ENCODE data around the gene HPCAL1. TPM values are rescaled to one million over a fixed set of nuclear protein-coding genes. Genes with fewer than 3 reads are reported as not detected.
A peak's percentile ranks its signal among the peaks of the same experiment; 100 is the strongest.

Gene HPCAL1
- total RNA-seq, 1 experiment from 2014 or later: 26.9 TPM

- H3K36me3 Mint-ChIP-seq (ENCODE audit: insufficient read depth, unreplicated experiment): no peaks in the 10 kb centered on the region
- DNase-seq: peak in 1 of 2 experiments; percentile 17
- H3K4me3 ChIP-seq (ENCODE audit: low read depth, low read length): no peak overlapping the region
- no peaks in the 10 kb centered on the region for H3K9me3 ChIP-seq
- H3K27me3 Mint-ChIP-seq (ENCODE audit: insufficient read depth, unreplicated experiment): no peaks in the 10 kb centered on the region
- no peaks in the 10 kb centered on the region for H3K36me3 ChIP-seq (ENCODE audit: control insufficient read depth, insufficient read depth, low read length)
- intact Hi-C loops (cut with micrococcal nuclease; ENCODE audit: unreplicated experiment): no loop called here
- ChIA-PET POLR2A (no interaction called here), CTCF (no interaction called here)
- no peak for TF ChIP-seq CTCF (IDR thresholded peaks at IDR 0.05; ENCODE audit: insufficient read depth in 1 of 2, low read depth in 1 of 2, low read length in 1 of 2, severe bottlenecking in 1 of 2, unreplicated experiment in 1 of 2)
- no peak overlapping the region for H3K4me3 Mint-ChIP-seq (ENCODE audit: unreplicated experiment)
- peaks cover 23% of the 10 kb centered on the region for H3K4me1 ChIP-seq
- H3K4me1 Mint-ChIP-seq (ENCODE audit: low read depth, unreplicated experiment): peaks cover 21% of the 10 kb centered on the region
- H3K27me3 ChIP-seq (replicated peaks; ENCODE audit: control insufficient read depth, insufficient read depth, low read length): no peaks in the 10 kb centered on the region; the same call in 1 of the 2 replicates
- H3K27ac Mint-ChIP-seq (ENCODE audit: unreplicated experiment): no peak overlapping the region
- no peaks in the 10 kb centered on the region for H3K9me3 Mint-ChIP-seq (ENCODE audit: unreplicated experiment)
- no TSS peak for BruUV-seq (replicated peaks)
Observed at GRCh38 chr2:10282611-10283105, 20.0 kb upstream of the HPCAL1 start.

- POLR2A ChIA-PET: no interaction called here
- intact Hi-C loops (cut with micrococcal nuclease; ENCODE audit: unreplicated experiment): no loop called here
- CTCF ChIA-PET: interaction anchor here (0.5 to 0.9 kb wide), 2 partner anchors 120 to 125 kb away, joined by 3 to 4 read pairs; no protein-coding TSS in a partner anchor
- H3K4me3 Mint-ChIP-seq (ENCODE audit: unreplicated experiment): no peak overlapping the region
- no peak overlapping the region for H3K27ac Mint-ChIP-seq (ENCODE audit: unreplicated experiment)
- H3K9me3 Mint-ChIP-seq (ENCODE audit: unreplicated experiment): no peaks in the 10 kb centered on the region
- H3K36me3 Mint-ChIP-seq (ENCODE audit: insufficient read depth, unreplicated experiment): no peaks in the 10 kb centered on the region
- BruUV-seq (replicated peaks): no TSS peak
- H3K27me3 Mint-ChIP-seq (ENCODE audit: insufficient read depth, unreplicated experiment): no peaks in the 10 kb centered on the region
- Histone ChIP-seq H3K4me1 (peaks cover 22% of the 10 kb centered on the region), H3K36me3 (ENCODE audit: control insufficient read depth, insufficient read depth, low read length) (no peaks in the 10 kb centered on the region), H3K4me3 (ENCODE audit: low read depth, low read length) (no peak overlapping the region), H3K27me3 (replicated peaks; ENCODE audit: control insufficient read depth, insufficient read depth, low read length) (no peaks in the 10 kb centered on the region; the same call in 1 of the 2 replicates), H3K9me3 (no peaks in the 10 kb centered on the region)
- DNase-seq: peak in 1 of 2 experiments; percentile 44
- H3K4me1 Mint-ChIP-seq (ENCODE audit: low read depth, unreplicated experiment): peaks cover 17% of the 10 kb centered on the region
- TF ChIP-seq CTCF (IDR thresholded peaks at IDR 0.05; ENCODE audit: insufficient read depth in 1 of 2, low read depth in 1 of 2, low read length in 1 of 2, severe bottlenecking in 1 of 2, unreplicated experiment in 1 of 2): no peak
Observed at GRCh38 chr2:10283106-10284062, 19.3 kb upstream of the HPCAL1 start.

GRCh38 chr2:10284108-10284870 is 18.4 kb upstream of the HPCAL1 start:
- no peak for TF ChIP-seq CTCF (IDR thresholded peaks at IDR 0.05; ENCODE audit: insufficient read depth in 1 of 2, low read depth in 1 of 2, low read length in 1 of 2, severe bottlenecking in 1 of 2, unreplicated experiment in 1 of 2)
- H3K36me3 Mint-ChIP-seq (ENCODE audit: insufficient read depth, unreplicated experiment): no peaks in the 10 kb centered on the region
- DNase-seq: no peak
- H3K27ac Mint-ChIP-seq (ENCODE audit: unreplicated experiment): no peak overlapping the region
- no peaks in the 10 kb centered on the region for H3K36me3 ChIP-seq (ENCODE audit: control insufficient read depth, insufficient read depth, low read length)
- peaks cover 11% of the 10 kb centered on the region for H3K4me1 Mint-ChIP-seq (ENCODE audit: low read depth, unreplicated experiment)
- H3K9me3 Mint-ChIP-seq (ENCODE audit: unreplicated experiment): no peaks in the 10 kb centered on the region
- BruUV-seq (replicated peaks): no TSS peak
- intact Hi-C loops (cut with micrococcal nuclease; ENCODE audit: unreplicated experiment): no loop called here
- peaks cover 16% of the 10 kb centered on the region for H3K4me1 ChIP-seq
- CTCF ChIA-PET: interaction anchor here (0.5 to 0.9 kb wide), 2 partner anchors 121 to 124 kb away, joined by 3 to 4 read pairs; no protein-coding TSS in a partner anchor
- POLR2A ChIA-PET: interaction anchor here (0.7 kb wide), 1 partner anchor 196 kb away, joined by 6 read pairs; no protein-coding TSS in a partner anchor
- no peaks in the 10 kb centered on the region for H3K27me3 ChIP-seq (replicated peaks; ENCODE audit: control insufficient read depth, insufficient read depth, low read length)
- H3K9me3 ChIP-seq: no peaks in the 10 kb centered on the region
- no peak overlapping the region for H3K4me3 Mint-ChIP-seq (ENCODE audit: unreplicated experiment)
- H3K4me3 ChIP-seq (ENCODE audit: low read depth, low read length): no peak overlapping the region
- H3K27me3 Mint-ChIP-seq (ENCODE audit: insufficient read depth, unreplicated experiment): no peaks in the 10 kb centered on the region

Measured in Caco-2 (cell line).